Neural cell (in vitro differentiated cells): ENCODE data around the gene GPI.

Experiments
- EZH2 ChIP-seq: fragments of 200-600, 300-800 bp; shearing (Covaris generic), sonication (generic); IDR thresholded peaks from 2 replicates; pipeline ENCODE4 v1.6.1; 2014; ENCODE audit warnings: antibody characterized with exemption, low read length, borderline replicate concordance, mild to moderate bottlenecking; ENCODE audit not compliant: insufficient read depth, poor library complexity, severe bottlenecking
- REST ChIP-seq: IDR thresholded peaks from 2 replicates; pipeline ENCODE4 v1.6.1; 2012; ENCODE audit warnings: borderline replicate concordance
- TF ChIP-seq, protein P1 (sequence below): fragments of 450-650 bp; IDR thresholded peaks from 2 replicates; pipeline ENCODE4 v1.5.1; 2014; ENCODE audit warnings: antibody characterized with exemption, mild to moderate bottlenecking, moderate library complexity; ENCODE audit not compliant: poor library complexity, severe bottlenecking

GRCh38 chr19:34375598-34375997 is 10.6 kb downstream of the GPI start:
- TF ChIP-seq, protein P1, sequence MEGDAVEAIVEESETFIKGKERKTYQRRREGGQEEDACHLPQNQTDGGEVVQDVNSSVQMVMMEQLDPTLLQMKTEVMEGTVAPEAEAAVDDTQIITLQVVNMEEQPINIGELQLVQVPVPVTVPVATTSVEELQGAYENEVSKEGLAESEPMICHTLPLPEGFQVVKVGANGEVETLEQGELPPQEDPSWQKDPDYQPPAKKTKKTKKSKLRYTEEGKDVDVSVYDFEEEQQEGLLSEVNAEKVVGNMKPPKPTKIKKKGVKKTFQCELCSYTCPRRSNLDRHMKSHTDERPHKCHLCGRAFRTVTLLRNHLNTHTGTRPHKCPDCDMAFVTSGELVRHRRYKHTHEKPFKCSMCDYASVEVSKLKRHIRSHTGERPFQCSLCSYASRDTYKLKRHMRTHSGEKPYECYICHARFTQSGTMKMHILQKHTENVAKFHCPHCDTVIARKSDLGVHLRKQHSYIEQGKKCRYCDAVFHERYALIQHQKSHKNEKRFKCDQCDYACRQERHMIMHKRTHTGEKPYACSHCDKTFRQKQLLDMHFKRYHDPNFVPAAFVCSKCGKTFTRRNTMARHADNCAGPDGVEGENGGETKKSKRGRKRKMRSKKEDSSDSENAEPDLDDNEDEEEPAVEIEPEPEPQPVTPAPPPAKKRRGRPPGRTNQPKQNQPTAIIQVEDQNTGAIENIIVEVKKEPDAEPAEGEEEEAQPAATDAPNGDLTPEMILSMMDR = no peak
- no peak for TF ChIP-seq REST
- no peak for TF ChIP-seq EZH2
